A549 (cell line): ENCODE measurements around the gene ACSF3.

Source experiments
- BCL3 ChIP-seq: fragments of >200 bp; sonication (Bioruptor Twin); formaldehyde crosslinking; IDR thresholded peaks from 3 replicates; pipeline ENCODE4 v1.6.1; 2016
- CTCF ChIP-seq: fragments of >200 bp; sonication (Bioruptor Twin); formaldehyde crosslinking; IDR thresholded peaks from 3 replicates; pipeline ENCODE4 v1.5.1; 2016
- EP300 ChIP-seq, 2 experiments: fragments of >200 bp; sonication (Bioruptor Twin); formaldehyde crosslinking; IDR thresholded peaks; 2 replicates in 1 of 2; 3 replicates in 1 of 2; pipeline ENCODE4 v1.6.1; 2016 to 2017
- GATA3 ChIP-seq: IDR thresholded peaks from 2 replicates; pipeline ENCODE4 v1.6.1; 2012; ENCODE audit warnings: borderline replicate concordance
- HMGXB4 ChIP-seq: fragments of 250-450 bp; sonication (Bioruptor Pico); IDR thresholded peaks from 2 replicates; pipeline ENCODE4 v1.5.0; 2021; ENCODE audit warnings: mild to moderate bottlenecking, moderate library complexity, borderline replicate concordance
- JUN ChIP-seq, 2 experiments: fragments of >200 bp; sonication (Bioruptor Twin); formaldehyde crosslinking; IDR thresholded peaks; 2 replicates in 1 of 2; 3 replicates in 1 of 2; pipeline ENCODE4 v1.6.1; 2016 to 2017
- MAX ChIP-seq: IDR thresholded peaks from 2 replicates; pipeline ENCODE4 v1.6.1; 2012
- NFE2L2 ChIP-seq: fragments of 150-350 bp; conservative IDR thresholded peaks from 2 replicates; pipeline ENCODE4 v1.6.1; 2014; ENCODE audit warnings: low read length
- PBX3 ChIP-seq: IDR thresholded peaks from 2 replicates; pipeline ENCODE4 v1.6.1; 2012
- POLR2A ChIP-seq: IDR thresholded peaks from 2 replicates; pipeline ENCODE4 v1.6.1; 2012; ENCODE audit warnings: mild to moderate bottlenecking, low read length
- RCOR1 ChIP-seq: fragments of 150-350 bp; IDR thresholded peaks from 2 replicates; pipeline ENCODE4 v1.6.1; 2014; ENCODE audit warnings: antibody characterized with exemption, low read length, low read depth
- SMC3 ChIP-seq: fragments of >200 bp; sonication (Bioruptor Twin); formaldehyde crosslinking; IDR thresholded peaks from 3 replicates; pipeline ENCODE4 v1.6.1; 2018; ENCODE audit warnings: inconsistent platforms
- TFCP2L1 ChIP-seq: fragments of 250-450 bp; sonication (Bioruptor Pico); IDR thresholded peaks from 2 replicates; pipeline ENCODE4 v1.5.0; 2021; ENCODE audit warnings: mild to moderate bottlenecking
- ZFP36 ChIP-seq: fragments of 450-650 bp; IDR thresholded peaks from 2 replicates; pipeline ENCODE4 v1.6.1; 2014; ENCODE audit warnings: borderline replicate concordance; ENCODE audit not compliant: partially characterized antibody

GRCh38 chr16:89103156-89103555, 9.5 kb downstream of the ACSF3 start:
- TF ChIP-seq POLR2A (no peak), CTCF (no peak), MAX (no peak), EP300 (IDR thresholded peaks at IDR 0.05) (no peak), HMGXB4 (CRISPR knock-in tag) (no peak), PBX3 (no peak), TFCP2L1 (no peak), BCL3 (no peak), NFE2L2 (no peak), SMC3 (no peak), GATA3 (no peak), ZFP36 (no peak), RCOR1 (no peak), JUN (IDR thresholded peaks at IDR 0.05) (no peak)
